Kidney epithelial cell (primary cell): Measurements from ENCODE around the gene ESYT3. TPM values are rescaled to one million over a fixed set of nuclear protein-coding genes. Genes with fewer than 3 reads are reported as not detected.

Source experiments
- DNase-seq: peaks from one replicate; pipeline ENCODE4 v3.0.0-alpha.2; 2010; ENCODE audit warnings: low read depth
- H3K27me3 ChIP-seq: 2 replicates; pipeline ENCODE4 v1.6.0; 2011; ENCODE audit warnings: low read length; ENCODE audit not compliant: control insufficient read depth, insufficient read depth
- H3K36me3 ChIP-seq: 2 replicates; pipeline ENCODE4 v1.5.1; 2011; ENCODE audit warnings: low read length; ENCODE audit not compliant: control insufficient read depth, insufficient read depth
- H3K4me3 ChIP-seq: 2 replicates; pipeline ENCODE4 v1.5.1; 2011; ENCODE audit warnings: low read depth, mild to moderate bottlenecking, control low read depth, low read length
- total RNA-seq: library from RNA; depleted of rRNA; stranded (reverse); fragments of >200 nt; gene quantifications from 2 replicates; pipeline ENCODE4 v1.2.3, GENCODE V29; 2015
- TF ChIP-seq, protein P1 (sequence below): IDR thresholded peaks from 2 replicates; pipeline ENCODE4 v1.5.1; 2011; ENCODE audit warnings: mild to moderate bottlenecking, moderate library complexity, low read length, control low read depth, inconsistent platforms; ENCODE audit not compliant: insufficient read depth, poor library complexity, severe bottlenecking

The ESYT3 gene
- total RNA-seq, 1 donor from 2014 or later: 1.9 TPM

DNA sequence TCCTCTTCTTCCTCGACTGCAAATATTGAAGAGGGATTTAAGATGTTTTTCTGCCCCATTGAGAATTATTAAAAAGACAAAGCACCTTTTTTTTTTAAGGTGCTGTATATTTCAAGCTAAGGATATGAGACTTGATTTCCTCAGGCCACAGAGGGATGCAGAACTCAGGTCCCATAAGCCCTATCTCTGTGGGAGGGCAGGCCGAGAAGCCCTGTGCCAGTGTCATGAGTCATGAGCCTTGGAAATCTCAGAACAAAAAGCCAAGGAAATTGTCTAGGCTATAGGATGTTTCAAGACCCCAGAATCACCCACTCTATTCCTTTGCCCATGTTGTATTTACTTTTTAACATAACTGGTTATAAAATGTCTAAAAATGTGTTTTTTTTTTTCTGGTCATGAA lies 7.3 kb downstream of the ESYT3 start:
- TF ChIP-seq, protein P1, sequence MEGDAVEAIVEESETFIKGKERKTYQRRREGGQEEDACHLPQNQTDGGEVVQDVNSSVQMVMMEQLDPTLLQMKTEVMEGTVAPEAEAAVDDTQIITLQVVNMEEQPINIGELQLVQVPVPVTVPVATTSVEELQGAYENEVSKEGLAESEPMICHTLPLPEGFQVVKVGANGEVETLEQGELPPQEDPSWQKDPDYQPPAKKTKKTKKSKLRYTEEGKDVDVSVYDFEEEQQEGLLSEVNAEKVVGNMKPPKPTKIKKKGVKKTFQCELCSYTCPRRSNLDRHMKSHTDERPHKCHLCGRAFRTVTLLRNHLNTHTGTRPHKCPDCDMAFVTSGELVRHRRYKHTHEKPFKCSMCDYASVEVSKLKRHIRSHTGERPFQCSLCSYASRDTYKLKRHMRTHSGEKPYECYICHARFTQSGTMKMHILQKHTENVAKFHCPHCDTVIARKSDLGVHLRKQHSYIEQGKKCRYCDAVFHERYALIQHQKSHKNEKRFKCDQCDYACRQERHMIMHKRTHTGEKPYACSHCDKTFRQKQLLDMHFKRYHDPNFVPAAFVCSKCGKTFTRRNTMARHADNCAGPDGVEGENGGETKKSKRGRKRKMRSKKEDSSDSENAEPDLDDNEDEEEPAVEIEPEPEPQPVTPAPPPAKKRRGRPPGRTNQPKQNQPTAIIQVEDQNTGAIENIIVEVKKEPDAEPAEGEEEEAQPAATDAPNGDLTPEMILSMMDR: no peak
- H3K4me3 ChIP-seq: no peak overlapping the region
- H3K27me3 ChIP-seq: no peaks in the 10 kb centered on the region
- DNase-seq: no peak
- H3K36me3 ChIP-seq: no peaks in the 10 kb centered on the region

DNA sequence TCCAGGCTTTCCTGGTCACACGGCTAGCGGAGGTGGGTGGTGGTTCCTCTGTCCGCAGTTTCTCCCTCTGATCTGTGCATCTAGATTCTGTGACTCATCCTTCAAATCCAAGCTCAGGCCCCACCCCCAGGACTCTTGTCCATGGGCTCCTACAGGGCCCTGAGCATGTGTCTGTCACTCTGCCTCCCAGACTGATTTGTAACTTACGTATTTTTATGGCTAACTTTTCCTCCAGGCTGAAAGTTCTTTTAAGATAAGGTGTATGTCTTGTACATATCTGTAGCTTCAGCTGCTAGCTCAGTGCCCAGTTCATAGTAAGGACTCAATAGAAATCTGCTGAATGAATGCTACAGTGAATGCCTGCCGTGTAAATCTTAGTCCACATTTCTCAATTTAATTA lies 8.0 kb downstream of the ESYT3 start:
- H3K36me3 ChIP-seq: no peaks in the 10 kb centered on the region
- no peaks in the 10 kb centered on the region for H3K27me3 ChIP-seq
- TF ChIP-seq, protein P1: no peak
- no peak overlapping the region for H3K4me3 ChIP-seq
- DNase-seq: no peak

DNA sequence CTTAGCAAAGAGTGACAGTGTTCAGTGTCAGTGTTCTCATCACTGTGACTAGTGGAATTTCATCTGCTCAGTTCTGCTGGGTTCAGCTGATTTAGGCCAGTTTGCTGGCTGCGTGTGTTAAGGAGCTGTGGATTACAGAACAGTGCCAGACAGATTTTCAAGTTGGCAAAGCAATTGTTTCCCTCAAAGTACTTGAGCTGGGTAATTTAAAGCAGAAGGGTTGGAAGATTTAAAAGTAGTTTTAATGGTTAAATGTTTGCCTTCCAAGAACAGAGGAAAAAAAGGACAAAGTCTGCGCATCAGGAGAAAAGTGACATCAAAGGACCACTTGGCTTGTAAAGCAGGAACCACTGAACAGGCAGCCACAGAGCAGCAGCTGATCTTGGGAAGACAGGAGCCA lies 8.7 kb downstream of the ESYT3 start:
- no peak for DNase-seq
- Histone ChIP-seq H3K4me3 (no peak overlapping the region), H3K27me3 (no peaks in the 10 kb centered on the region), H3K36me3 (no peaks in the 10 kb centered on the region)
- TF ChIP-seq, protein P1: no peak

DNA sequence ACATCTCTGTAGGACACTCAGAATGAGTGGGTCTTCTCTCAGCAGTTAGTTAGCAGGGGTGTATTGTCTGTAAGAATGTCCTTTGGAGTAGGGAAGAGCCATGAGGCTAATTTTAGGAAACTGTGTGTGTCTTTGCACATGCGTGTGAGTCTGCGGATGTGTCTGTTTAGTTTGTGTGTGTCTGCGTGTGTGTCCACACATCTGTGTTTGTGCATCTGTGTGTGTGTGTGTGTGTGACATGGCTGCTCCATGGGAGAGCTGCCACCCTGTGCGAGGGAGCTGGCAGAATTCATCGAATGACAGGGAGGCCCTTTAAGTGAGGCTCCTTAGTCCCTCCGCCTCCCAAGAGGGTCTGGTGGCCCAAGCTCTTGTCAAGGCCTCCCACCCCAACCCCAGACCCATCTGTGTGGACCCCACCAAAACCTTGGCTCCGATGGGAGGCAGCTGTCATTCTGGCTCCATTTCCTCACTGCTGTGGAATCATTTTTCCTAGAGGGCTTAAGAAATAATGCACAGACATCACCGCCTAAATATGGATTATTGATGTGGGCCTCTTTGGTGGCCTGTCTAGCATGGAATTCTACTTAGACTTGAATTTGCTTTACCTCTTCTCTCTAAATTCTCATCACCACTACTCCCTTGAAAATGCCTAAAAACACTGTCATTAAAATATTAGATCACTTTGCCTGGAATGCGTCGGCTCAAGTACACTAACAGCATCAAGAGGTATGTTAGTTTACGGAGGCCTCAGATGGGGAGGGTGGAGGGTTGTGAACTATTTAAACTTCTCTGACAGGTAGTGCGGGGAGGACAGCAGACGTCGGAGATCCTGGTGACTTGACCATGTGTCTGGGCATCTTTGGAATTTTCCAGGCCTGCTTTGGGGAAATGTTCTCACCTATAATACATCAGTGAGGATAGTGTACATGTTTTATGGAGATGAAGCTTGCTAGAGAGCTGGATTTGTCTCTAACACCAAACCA lies 9.4 kb downstream of the ESYT3 start:
- TF ChIP-seq, protein P1: no peak
- no peaks in the 10 kb centered on the region for H3K36me3 ChIP-seq
- no peaks in the 10 kb centered on the region for H3K27me3 ChIP-seq
- DNase-seq: no peak
- no peak overlapping the region for H3K4me3 ChIP-seq

GRCh38 chr3:138445236-138445635 lies 10.8 kb downstream of the ESYT3 start:
- H3K4me3 ChIP-seq: no peak overlapping the region
- DNase-seq: no peak
- TF ChIP-seq, protein P1: no peak
- no peaks in the 10 kb centered on the region for H3K36me3 ChIP-seq
- no peaks in the 10 kb centered on the region for H3K27me3 ChIP-seq
